Measurements from ENCODE around the gene PPP1R3F.
"Not testable (repeated sequence)": the region's sequence is repeated elsewhere in the genome, so short reads cannot be mapped to it uniquely, and the experiment has no call there.

Gene PPP1R3F

GRCh38 chrX:49323735-49324134 is 54.1 kb downstream of the PPP1R3F start:
- DNase-seq, result not testable (repeated sequence)

DNA sequence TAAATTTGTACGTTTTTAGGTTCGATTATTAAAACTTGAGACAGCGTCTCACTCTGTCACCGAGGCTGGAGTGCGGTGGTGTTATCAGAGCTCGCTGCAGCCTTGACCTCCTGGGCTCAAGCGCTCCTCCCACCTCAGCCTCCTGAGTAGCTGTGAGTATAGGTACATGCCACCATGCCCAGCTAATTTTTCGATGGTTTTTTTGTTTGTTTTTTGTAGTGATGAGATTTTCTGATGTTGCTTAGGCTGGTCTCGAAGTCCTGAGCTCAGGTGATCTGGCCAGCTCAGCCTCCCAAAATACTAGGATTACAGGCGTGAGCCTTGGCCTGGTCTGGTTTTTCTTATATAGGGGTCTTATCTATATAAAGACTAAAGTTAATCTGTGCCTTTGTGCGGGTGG is 60.8 kb downstream of the PPP1R3F start:
- not testable (repeated sequence) for DNase-seq

GRCh38 chrX:49331282-49331681 is 61.7 kb downstream of the PPP1R3F start, which contains the start of gene GAGE13:
Gene GAGE13 (plus strand): TSS chrX:49331582. CDS start chrX:49332738, 1,156 bp downstream.
- DNase-seq, result not testable (repeated sequence)

DNA sequence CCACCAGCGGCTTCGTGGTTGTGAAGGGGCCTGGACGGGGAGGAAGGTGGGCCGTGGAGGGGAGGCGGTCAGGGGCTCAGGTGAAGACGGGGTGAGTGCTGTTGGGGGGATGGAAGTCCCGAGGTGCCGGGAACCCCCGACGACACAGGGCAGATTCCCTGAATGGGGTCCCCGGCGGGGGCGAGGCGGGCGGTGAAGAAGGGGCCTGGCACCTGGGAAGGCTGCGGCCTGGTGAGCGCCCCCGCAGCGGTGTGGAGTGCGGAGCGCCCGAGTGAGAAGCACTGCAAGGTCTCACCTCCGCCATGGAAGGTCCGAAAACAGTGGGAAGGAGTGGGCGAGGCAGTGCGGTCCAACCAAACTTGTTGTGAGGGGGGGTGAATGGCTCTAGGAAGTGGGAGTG is 62.2 kb downstream of the PPP1R3F start:
- not testable (repeated sequence) for DNase-seq
